AG20443 (cell line): Measurements from ENCODE around the gene PANK2.
"Not testable (repeated sequence)": the region's sequence is repeated elsewhere in the genome, so short reads cannot be mapped to it uniquely, and the experiment has no call there.

ENCODE experiments used
- DNase-seq: peaks from one replicate; pipeline ENCODE4 v3.0.0; 2012; ENCODE audit warnings: low spot score, mixed read lengths

The PANK2 gene

GRCh38 chr20:3901706-3902440 is 12.7 kb downstream of the PANK2 start:
- no peak for DNase-seq

- DNase-seq, result no peak
These were observed 13.3 kb downstream of the PANK2 start for GRCh38 chr20:3902446-3902845.

GRCh38 chr20:3904224-3904623 is 15.0 kb downstream of the PANK2 start:
- no peak for DNase-seq

- DNase-seq, result no peak
These were observed 15.7 kb downstream of the PANK2 start for GRCh38 chr20:3904857-3905256.

GRCh38 chr20:3906744-3907721 is 17.8 kb downstream of the PANK2 start:
- not testable (repeated sequence) for DNase-seq

GRCh38 chr20:3908667-3909066 is 19.5 kb downstream of the PANK2 start:
- no peak for DNase-seq

- no peak for DNase-seq
These were observed 20.8 kb downstream of the PANK2 start for GRCh38 chr20:3909952-3910366.

GRCh38 chr20:3910853-3911252 is 21.7 kb downstream of the PANK2 start:
- DNase-seq, result no peak

- no peak for DNase-seq
These were observed 22.8 kb downstream of the PANK2 start for GRCh38 chr20:3911956-3912355.

GRCh38 chr20:3914446-3914845 is 25.3 kb downstream of the PANK2 start:
- no peak for DNase-seq

GRCh38 chr20:3915691-3916090 is 26.5 kb downstream of the PANK2 start:
- DNase-seq, result no peak

- no peak for DNase-seq
These were observed 27.2 kb downstream of the PANK2 start for GRCh38 chr20:3916364-3916763.

GRCh38 chr20:3919352-3919751 is 30.2 kb downstream of the PANK2 start:
- peak; percentile 38 for DNase-seq

GRCh38 chr20:3922223-3922982 is 33.2 kb downstream of the PANK2 start:
- no peak for DNase-seq

- no peak for DNase-seq
These were observed 33.8 kb downstream of the PANK2 start for GRCh38 chr20:3922983-3923339.

- DNase-seq, result peak; percentile 39
These were observed 34.6 kb downstream of the PANK2 start for GRCh38 chr20:3923818-3924217.

GRCh38 chr20:3924304-3925112 is 35.3 kb downstream of the PANK2 start:
- peak; percentile 14 for DNase-seq

GRCh38 chr20:3925113-3925695 is 36.0 kb downstream of the PANK2 start:
- DNase-seq, result no peak

- DNase-seq, result no peak
These were observed 36.9 kb downstream of the PANK2 start for GRCh38 chr20:3925899-3926638.
